ENCODE data around the gene MYRF. TPM values are rescaled to one million over a fixed set of nuclear protein-coding genes. Genes with fewer than 3 reads are reported as not detected.
A peak's percentile ranks its signal among the peaks of the same experiment; 100 is the strongest.

The MYRF gene
- total and polyA plus RNA-seq, 2 of the 4 experiments (the other 2 are of a cell fraction), result 1.6 to 10.7 TPM

GRCh38 chr11:61800331-61801281 is 48.2 kb downstream of the MYRF start:
- H3K36me3 ChIP-seq (ENCODE audit: control insufficient read depth, insufficient read depth, low read length), result peaks cover 24% of the 10 kb centered on the region
- H3K9ac ChIP-seq (ENCODE audit: low read depth, low read length), result no peak overlapping the region
- H3K4ac ChIP-seq (ENCODE audit: low read depth, low read length), result no peak overlapping the region
- no peak overlapping the region for H3K27ac ChIP-seq (ENCODE audit: insufficient read depth, low read length)
- H4K20me1 ChIP-seq (ENCODE audit: insufficient read depth, low read length), result peaks cover 6% of the 10 kb centered on the region
- H4K91ac ChIP-seq (ENCODE audit: insufficient read depth, low read depth, low read length), result no peak overlapping the region
- TSS peak; percentile 48 for BruUV-seq (replicated peaks)
- no peak overlapping the region for H2AK5ac ChIP-seq (ENCODE audit: low read depth, low read length)
- H2BK15ac ChIP-seq (ENCODE audit: low read depth, low read length), result no peak overlapping the region
- in situ Hi-C loops (cut with MboI; ENCODE audit: low sequenced_read_pairs), result no loop called here
- CTCF ChIA-PET, result interaction anchor here (0.6 to 1.2 kb wide), 2 partner anchors 14 to 97 kb away, joined by 3 read pairs; no protein-coding TSS in a partner anchor
- H3K4me1 ChIP-seq (ENCODE audit: control insufficient read depth, insufficient read depth, low read length), result peaks cover 3% of the 10 kb centered on the region
- no peaks in the 10 kb centered on the region for H3K27me3 ChIP-seq (ENCODE audit: control insufficient read depth, insufficient read depth, low read length)
- H2AFZ ChIP-seq (replicated peaks; ENCODE audit: low read length, poor library complexity), result no peak overlapping the region
- DNase-seq (peak; percentile 68), ATAC-seq (ENCODE audit: low read depth) (peak; percentile 79)
- no peak overlapping the region for H3K4me2 ChIP-seq (ENCODE audit: low read depth, low read length)
- intact Hi-C loops (cut with micrococcal nuclease), result no loop called here
- H3K9me3 ChIP-seq (ENCODE audit: control insufficient read depth, insufficient read depth, low read length), result no peaks in the 10 kb centered on the region
- peaks cover 21 to 55% of the 10 kb centered on the region in 2 experiments for H3K79me1 ChIP-seq (ENCODE audit: low read depth in 1 of 2, low read length in 2 of 2)
- H2BK20ac ChIP-seq (ENCODE audit: low read depth, low read length), result no peak overlapping the region
- H2AK9ac ChIP-seq (replicated peaks; ENCODE audit: low read depth, low read length, poor library complexity), result peak overlapping the region; percentile 3
- no CpG with 5 or more reads among the region's 3 CpGs for WGBS, 2 experiments (ENCODE audit: extremely low coverage in 2 of 2, insufficient read length in 1 of 2)
- H4K5ac ChIP-seq (ENCODE audit: low read depth, low read length), result no peak overlapping the region
- no peak overlapping the region; the same call in 1 of the 2 replicates for H3K23ac ChIP-seq (ENCODE audit: low read depth, low read length)
- no peak overlapping the region for H3K56ac ChIP-seq (ENCODE audit: extremely low read depth, insufficient read depth, low read length)
- no peak overlapping the region for H2BK120ac ChIP-seq (ENCODE audit: low read depth, low read length)
- 0 out of 4 replicates have a peak overlapping the region, but pooled peaks of 1 of the 2 experiments have one; percentile 50 for H4K8ac ChIP-seq (ENCODE audit: low read depth in 2 of 2, low read length in 2 of 2)
- no peak overlapping the region for H3K4me3 ChIP-seq (ENCODE audit: insufficient read depth, low read depth, low read length)
- no peak overlapping the region for H2BK5ac ChIP-seq (ENCODE audit: low read depth, low read length, poor library complexity, severe bottlenecking)
- dilution Hi-C loops (cut with HindIII; ENCODE audit: low sequenced_read_pairs, unreplicated experiment), result no loop called here
- POLR2A ChIA-PET (ENCODE audit: unreplicated experiment), result interaction anchor here (0.5 kb wide), 1 partner anchor 34 kb away, joined by 3 read pairs; no protein-coding TSS in a partner anchor
- H3K18ac ChIP-seq (ENCODE audit: low read depth, low read length), result no peak overlapping the region
- peaks cover 9% of the 10 kb centered on the region for H3K9me1 ChIP-seq (ENCODE audit: insufficient read depth, low read length)
- no peak overlapping the region for H3K14ac ChIP-seq (replicated peaks; ENCODE audit: low read depth, low read length)
- TF ChIP-seq FOS (IDR thresholded peaks at IDR 0.05; ENCODE audit: low read depth, low read length) (peak; percentile 18; the same call in 1 of the 2 replicates), MAZ (IDR thresholded peaks at IDR 0.05; ENCODE audit: borderline replicate concordance, low read depth, low read length) (no peak), USF2 (IDR thresholded peaks at IDR 0.05; ENCODE audit: low read depth, low read length) (no peak), POLR2A (IDR thresholded peaks at IDR 0.05; ENCODE audit: low read depth, low read length) (no peak), RAD21 (IDR thresholded peaks at IDR 0.05; ENCODE audit: low read length) (peak; percentile 6; the same call in 1 of the 2 replicates), CHD1 (IDR thresholded peaks at IDR 0.05; ENCODE audit: low read depth, low read length) (no peak), CEBPB (IDR thresholded peaks at IDR 0.05; ENCODE audit: low read depth, low read length) (no peak), NFE2L2 (IDR thresholded peaks at IDR 0.05; ENCODE audit: low read depth, low read length) (no peak), MXI1 (IDR thresholded peaks at IDR 0.05; ENCODE audit: borderline replicate concordance, low read depth, low read length) (no peak), CTCF (conservative IDR thresholded peaks at IDR 0.05; ENCODE audit: low read depth, low read length) (no peak), RCOR1 (IDR thresholded peaks at IDR 0.05; ENCODE audit: insufficient replicate concordance, low read length) (no peak), RFX5 (IDR thresholded peaks at IDR 0.05; ENCODE audit: low read depth, low read length) (no peak), MAFK (IDR thresholded peaks at IDR 0.05; ENCODE audit: low read depth, low read length) (no peak), SMC3 (IDR thresholded peaks at IDR 0.05; ENCODE audit: low read depth, low read length) (no peak)
